Measurements from ENCODE around the gene KCNN4.

KCNN4 gene

DNA sequence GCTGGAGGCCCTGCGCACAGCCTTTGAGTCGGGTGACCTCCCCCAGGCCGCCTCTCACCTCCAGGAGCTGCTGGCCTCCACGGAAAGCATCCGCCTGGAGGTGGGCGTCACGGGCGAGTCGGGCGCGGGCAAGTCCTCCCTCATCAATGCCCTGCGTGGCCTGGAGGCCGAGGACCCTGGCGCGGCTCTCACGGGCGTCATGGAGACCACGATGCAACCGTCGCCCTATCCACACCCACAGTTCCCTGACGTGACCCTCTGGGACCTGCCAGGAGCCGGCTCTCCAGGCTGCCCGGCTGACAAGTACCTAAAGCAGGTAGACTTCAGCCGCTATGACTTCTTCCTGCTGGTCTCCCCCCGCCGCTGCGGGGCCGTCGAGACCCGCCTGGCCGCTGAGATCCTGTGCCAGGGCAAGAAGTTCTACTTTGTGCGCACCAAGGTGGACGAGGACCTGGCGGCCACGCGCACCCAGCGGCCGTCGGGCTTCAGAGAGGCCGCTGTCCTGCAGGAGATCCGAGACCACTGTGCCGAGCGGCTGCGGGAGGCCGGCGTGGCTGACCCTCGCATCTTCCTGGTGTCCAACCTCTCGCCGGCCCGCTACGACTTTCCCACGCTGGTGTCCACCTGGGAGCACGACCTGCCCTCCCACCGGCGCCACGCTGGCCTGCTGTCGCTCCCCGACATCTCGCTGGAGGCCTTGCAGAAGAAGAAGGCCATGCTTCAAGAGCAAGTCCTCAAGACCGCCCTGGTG lies 62.0 kb downstream of the KCNN4 start:
- no peak for DNase-seq (ENCODE audit: low read depth in 2 of 2)
